WERI-Rb-1 (cell line): ENCODE measurements around the gene NCOA1.
"Not testable (repeated sequence)": the region's sequence is repeated elsewhere in the genome, so short reads cannot be mapped to it uniquely, and the experiment has no call there.

Experiments used
- DNase-seq: peaks from one replicate; pipeline ENCODE4 v3.0.0-alpha.2; 2020
- H3K27ac ChIP-seq: fragments of 250-450 bp; sonication (Bioruptor Pico); 2 replicates; pipeline ENCODE4 v1.5.1; 2020; ENCODE audit warnings: mild to moderate bottlenecking, moderate library complexity
- H3K27me3 ChIP-seq: fragments of 250-450 bp; sonication (Bioruptor Pico); 2 replicates; pipeline ENCODE4 v1.5.1; 2021; ENCODE audit warnings: mild to moderate bottlenecking, low read depth, moderate library complexity; ENCODE audit not compliant: insufficient read depth, severe bottlenecking
- H3K36me3 ChIP-seq: fragments of 250-450 bp; sonication (Bioruptor Pico); 2 replicates; pipeline ENCODE4 v1.5.1; 2020; ENCODE audit warnings: mild to moderate bottlenecking, moderate library complexity
- H3K4me3 ChIP-seq: 2 replicates; pipeline ENCODE4 v1.5.1; 2011; ENCODE audit warnings: low read depth, mild to moderate bottlenecking, control low read depth, low read length
- H3K9me3 ChIP-seq: fragments of 250-450 bp; sonication (Bioruptor Pico); 2 replicates; pipeline ENCODE4 v1.5.1; 2021; ENCODE audit warnings: mild to moderate bottlenecking, moderate library complexity; ENCODE audit not compliant: severe bottlenecking
- CTCF ChIP-seq: IDR thresholded peaks from 2 replicates; pipeline ENCODE4 v1.5.1; 2011; ENCODE audit warnings: low read depth, mild to moderate bottlenecking, control low read depth, inconsistent platforms, low read length

The NCOA1 gene

DNA sequence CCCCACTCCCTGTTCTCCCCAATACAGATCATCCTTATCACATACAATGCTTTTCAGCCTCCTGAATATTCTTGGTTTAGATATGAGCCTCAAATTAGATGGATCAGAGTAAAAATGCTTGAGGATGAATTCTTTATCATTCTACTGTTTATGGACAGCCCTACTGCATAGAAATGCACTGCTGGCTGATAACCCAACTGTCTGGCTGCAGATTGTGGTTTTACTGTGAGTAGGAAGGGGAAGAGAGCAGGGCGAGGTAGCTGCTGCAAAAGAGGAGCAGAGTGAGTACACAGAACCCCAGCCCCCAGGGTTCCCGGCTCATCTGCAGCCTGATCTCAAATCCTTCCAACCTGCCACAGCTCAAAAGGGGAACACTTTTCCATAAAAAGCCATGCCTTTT is 29.4 kb upstream of the NCOA1 start:
- H3K27me3 ChIP-seq, result no peaks in the 10 kb centered on the region
- TF ChIP-seq CTCF, result no peak
- H3K36me3 ChIP-seq, result no peaks in the 10 kb centered on the region
- H3K9me3 ChIP-seq, result no peaks in the 10 kb centered on the region
- no peak for DNase-seq
- H3K4me3 ChIP-seq, result no peak overlapping the region
- no peak overlapping the region for H3K27ac ChIP-seq

- H3K4me3 ChIP-seq, result no peak overlapping the region
- H3K27me3 ChIP-seq, result no peaks in the 10 kb centered on the region
- TF ChIP-seq CTCF, result no peak
- no peaks in the 10 kb centered on the region for H3K36me3 ChIP-seq
- no peak overlapping the region for H3K27ac ChIP-seq
- H3K9me3 ChIP-seq, result no peaks in the 10 kb centered on the region
- no peak for DNase-seq
Measured at GRCh38 chr2:24463271-24463670, 27.8 kb upstream of the NCOA1 start.

DNA sequence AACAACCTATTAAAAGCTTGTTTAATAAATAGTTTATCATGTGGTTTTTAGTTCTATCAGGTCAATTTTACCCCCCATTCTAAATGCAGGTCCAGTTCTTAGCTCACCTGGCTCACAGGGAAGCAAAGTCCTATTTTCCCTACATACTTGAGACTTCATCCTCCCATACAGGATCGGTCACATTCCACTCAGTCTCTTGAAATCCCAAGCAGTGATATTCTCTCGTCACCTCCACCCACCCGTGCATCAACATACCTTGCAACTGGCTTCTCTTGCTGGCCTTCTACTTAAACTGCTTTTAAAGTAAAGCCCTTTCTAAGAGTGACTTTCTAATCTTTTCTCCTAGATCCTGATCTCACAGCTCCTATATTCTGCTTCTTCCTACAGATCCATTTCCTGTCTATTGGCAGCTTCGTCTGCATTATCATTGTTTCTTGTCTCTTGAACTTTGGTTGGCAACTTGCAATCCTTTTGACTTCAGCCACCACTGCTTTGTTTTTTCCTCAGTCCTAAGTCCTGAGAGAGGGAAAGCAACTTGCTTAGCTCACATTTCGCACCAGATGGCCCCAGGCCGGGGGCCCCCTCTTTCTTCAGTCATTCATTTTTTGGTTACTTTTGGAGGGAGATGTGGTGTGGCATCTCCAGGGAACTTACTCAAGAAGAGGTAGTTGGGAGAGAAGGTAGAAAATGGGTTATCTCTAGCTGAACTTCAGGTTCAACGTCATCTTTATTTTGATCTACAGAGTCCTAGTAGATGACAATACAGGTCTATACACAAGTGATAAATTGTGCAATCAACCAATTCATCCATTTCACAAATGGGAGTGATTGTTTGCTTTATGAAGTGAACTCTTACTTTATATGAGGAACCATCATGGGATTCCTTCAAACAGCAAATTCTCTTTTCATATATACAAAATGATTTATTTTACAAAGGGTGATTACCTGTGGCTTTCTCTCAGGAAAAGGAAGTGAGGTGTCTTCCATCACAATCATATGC is 23.9 kb upstream of the NCOA1 start:
- no peaks in the 10 kb centered on the region for H3K36me3 ChIP-seq
- H3K4me3 ChIP-seq, result no peak overlapping the region
- no peaks in the 10 kb centered on the region for H3K9me3 ChIP-seq
- no peaks in the 10 kb centered on the region for H3K27me3 ChIP-seq
- no peak for TF ChIP-seq CTCF
- no peak overlapping the region for H3K27ac ChIP-seq
- DNase-seq, result no peak

DNA sequence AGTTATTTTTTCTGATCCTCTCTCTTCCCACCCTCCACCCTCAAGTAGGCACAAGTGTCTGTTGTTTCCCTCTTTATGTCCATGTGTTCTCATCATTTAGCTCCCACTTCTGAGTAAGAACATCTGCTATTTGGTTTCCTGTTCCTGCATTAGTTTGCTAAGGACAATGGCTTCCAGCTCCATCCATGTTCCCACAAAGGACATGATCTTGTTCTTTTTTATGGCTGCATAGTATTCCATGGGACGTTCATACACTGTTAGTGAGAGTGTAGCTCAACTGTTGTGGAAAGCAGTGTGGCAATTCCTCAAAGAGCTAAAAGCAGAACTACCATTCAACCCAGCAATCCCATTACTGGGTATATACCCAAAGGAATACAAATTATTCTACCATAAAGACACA is 22.6 kb upstream of the NCOA1 start:
- not testable (repeated sequence) for H3K4me3 ChIP-seq, H3K27ac ChIP-seq, H3K9me3 ChIP-seq, DNase-seq, H3K36me3 ChIP-seq, H3K27me3 ChIP-seq

GRCh38 chr2:24469148-24469650 is 21.9 kb upstream of the NCOA1 start:
- no peak for DNase-seq
- H3K36me3 ChIP-seq, result no peaks in the 10 kb centered on the region
- no peak for TF ChIP-seq CTCF
- peaks cover 3% of the 10 kb centered on the region for H3K9me3 ChIP-seq
- H3K4me3 ChIP-seq, result no peak overlapping the region
- no peaks in the 10 kb centered on the region for H3K27me3 ChIP-seq
- no peak overlapping the region for H3K27ac ChIP-seq

DNA sequence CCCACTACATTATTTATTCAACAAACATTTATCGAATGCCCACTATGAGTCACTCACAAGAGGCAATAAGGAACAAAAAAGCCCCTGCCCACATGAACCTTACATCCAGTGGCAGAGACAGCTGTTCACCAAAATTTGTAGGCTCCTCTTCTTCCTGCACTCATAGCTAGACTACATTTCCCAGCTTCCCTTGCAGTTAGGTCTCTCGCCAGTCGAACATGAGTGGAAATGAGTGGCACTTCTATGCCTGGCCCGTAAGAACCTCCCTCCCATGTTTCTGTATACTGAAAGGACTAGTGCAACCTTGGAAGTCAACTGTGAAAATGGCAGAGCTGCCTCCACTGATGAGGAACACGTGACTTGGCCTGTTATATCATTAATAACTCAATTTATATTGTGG is 19.4 kb upstream of the NCOA1 start:
- TF ChIP-seq CTCF, result no peak
- no peaks in the 10 kb centered on the region for H3K36me3 ChIP-seq
- no peak for DNase-seq
- H3K9me3 ChIP-seq, result peaks cover 3% of the 10 kb centered on the region
- H3K4me3 ChIP-seq, result no peak overlapping the region
- no peak overlapping the region for H3K27ac ChIP-seq
- H3K27me3 ChIP-seq, result no peaks in the 10 kb centered on the region
